Measurements from ENCODE around the gene AMPH.

The AMPH gene

GRCh38 chr7:38542156-38542555, 89.0 kb downstream of the AMPH start:
- DNase-seq (ENCODE audit: low read depth, low spot score): no peak

GRCh38 chr7:38541440-38541839, 89.7 kb downstream of the AMPH start:
- DNase-seq (ENCODE audit: low read depth, low spot score): no peak

- no peak for DNase-seq (ENCODE audit: low read depth, low spot score)
These were observed 91.6 kb downstream of the AMPH start for GRCh38 chr7:38539477-38540081.

GRCh38 chr7:38535073-38535472, 96.1 kb downstream of the AMPH start:
- no peak for DNase-seq (ENCODE audit: low read depth, low spot score)

- DNase-seq (ENCODE audit: low read depth, low spot score): no peak
These were observed 105.3 kb downstream of the AMPH start for GRCh38 chr7:38525857-38526256.

- no peak for DNase-seq (ENCODE audit: low read depth, low spot score)
These were observed 106.4 kb downstream of the AMPH start for GRCh38 chr7:38524786-38525185.

GRCh38 chr7:38520741-38521140, 110.4 kb downstream of the AMPH start:
- no peak for DNase-seq (ENCODE audit: low read depth, low spot score)

- DNase-seq (ENCODE audit: low read depth, low spot score): no peak
These were observed 112.6 kb downstream of the AMPH start for GRCh38 chr7:38518541-38518940.

GRCh38 chr7:38512704-38513103, 118.5 kb downstream of the AMPH start:
- DNase-seq (ENCODE audit: low read depth, low spot score): no peak

- DNase-seq (ENCODE audit: low read depth, low spot score): no peak
These were observed 118.9 kb downstream of the AMPH start for GRCh38 chr7:38512291-38512690.

GRCh38 chr7:38507384-38507783, 123.8 kb downstream of the AMPH start:
- no peak for DNase-seq (ENCODE audit: low read depth, low spot score)

GRCh38 chr7:38506756-38507155, 124.4 kb downstream of the AMPH start:
- no peak for DNase-seq (ENCODE audit: low read depth, low spot score)

GRCh38 chr7:38506004-38506403, 125.2 kb downstream of the AMPH start:
- DNase-seq (ENCODE audit: low read depth, low spot score): no peak

GRCh38 chr7:38504684-38505083, 126.5 kb downstream of the AMPH start:
- no peak for DNase-seq (ENCODE audit: low read depth, low spot score)

- DNase-seq (ENCODE audit: low read depth, low spot score): no peak
These were observed 128.3 kb downstream of the AMPH start for GRCh38 chr7:38502848-38503247.

GRCh38 chr7:38502289-38502688, 128.9 kb downstream of the AMPH start:
- DNase-seq (ENCODE audit: low read depth, low spot score): no peak

- no peak for DNase-seq (ENCODE audit: low read depth, low spot score)
These were observed 139.2 kb downstream of the AMPH start for GRCh38 chr7:38492010-38492409.

GRCh38 chr7:38482521-38482920, 148.7 kb downstream of the AMPH start:
- no peak for DNase-seq (ENCODE audit: low read depth, low spot score)

- no peak for DNase-seq (ENCODE audit: low read depth, low spot score)
These were observed 149.8 kb downstream of the AMPH start for GRCh38 chr7:38481401-38481800.

- DNase-seq (ENCODE audit: low read depth, low spot score): no peak
These were observed 152.8 kb downstream of the AMPH start for GRCh38 chr7:38478404-38478803.

GRCh38 chr7:38477333-38477732, 153.8 kb downstream of the AMPH start:
- DNase-seq (ENCODE audit: low read depth, low spot score): no peak

- no peak for DNase-seq (ENCODE audit: low read depth, low spot score)
These were observed 154.4 kb downstream of the AMPH start for GRCh38 chr7:38476764-38477163.

- no peak for DNase-seq (ENCODE audit: low read depth, low spot score)
These were observed 165.2 kb downstream of the AMPH start for GRCh38 chr7:38465956-38466355.
